ENCODE data around the gene PIK3IP1. TPM values are rescaled to one million over a fixed set of nuclear protein-coding genes. Genes with fewer than 3 reads are reported as not detected.

PIK3IP1 gene
- total RNA-seq, 1 experiment from 2014 or later = 0.87 TPM

DNA sequence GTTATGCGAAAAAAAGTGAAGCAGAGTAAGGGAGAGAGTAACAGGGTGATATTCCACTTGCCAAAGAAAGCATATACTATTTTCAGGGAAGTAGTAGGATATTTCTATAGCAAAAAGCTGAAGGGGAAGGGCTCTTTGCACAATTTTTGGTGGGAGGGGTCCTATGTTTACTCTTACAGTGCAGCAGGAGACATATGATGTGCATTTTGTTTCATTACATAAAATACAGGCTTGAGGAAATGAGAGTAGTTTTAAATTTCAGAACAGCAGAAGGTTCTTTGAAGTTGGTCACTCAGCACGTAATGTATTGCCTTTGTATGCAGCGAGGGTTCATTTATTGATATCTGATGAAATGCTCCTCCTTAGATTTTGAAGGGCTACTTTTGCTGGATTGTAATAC, 3.1 kb upstream of the PIK3IP1 start:
- no peak overlapping the region for H3K14ac ChIP-seq (ENCODE audit: insufficient read depth, low read length)
- no peak overlapping the region for H2AFZ ChIP-seq (ENCODE audit: low read length)
- H3K4me3 Mint-ChIP-seq = no peak overlapping the region
- no peak for DNase-seq
- peaks cover 10% of the 10 kb centered on the region for H3K23me2 ChIP-seq (ENCODE audit: insufficient read length, low read depth, low read length, poor library complexity, severe bottlenecking)
- no peaks in the 10 kb centered on the region for H4K20me1 ChIP-seq (ENCODE audit: control insufficient read depth, insufficient read depth, insufficient read length)
- H3K9ac ChIP-seq (ENCODE audit: extremely low read depth, insufficient read length, low read length) = no peak overlapping the region
- no peak overlapping the region for H2BK12ac ChIP-seq (ENCODE audit: insufficient read length, low read depth, low read length)
- no peak overlapping the region for H3K4ac ChIP-seq (ENCODE audit: low read depth, low read length)
- no peak overlapping the region for H3T11ph ChIP-seq (ENCODE audit: low read length)
- H3K36me3 Mint-ChIP-seq (ENCODE audit: insufficient read depth in 1 of 3, low read depth in 3 of 3) = no peaks in the 10 kb centered on the region; a peak in 1 of 7 replicates
- H2BK20ac ChIP-seq (ENCODE audit: low read depth, low read length, poor library complexity, severe bottlenecking) = no peak overlapping the region
- H3K4me1 Mint-ChIP-seq = peaks cover 15 to 22% of the 10 kb centered on the region in 2 experiments
- no peaks in the 10 kb centered on the region for H3K79me2 ChIP-seq (ENCODE audit: insufficient read depth, low read length)
- H4K91ac ChIP-seq (ENCODE audit: insufficient read length, low read depth, low read length) = no peak overlapping the region
- WGBS (ENCODE audit: extremely low coverage, insufficient read length, low lambda C conversion rate) = no CpG with 5 or more reads among the region's 3 CpGs
- TF ChIP-seq, protein P1, sequence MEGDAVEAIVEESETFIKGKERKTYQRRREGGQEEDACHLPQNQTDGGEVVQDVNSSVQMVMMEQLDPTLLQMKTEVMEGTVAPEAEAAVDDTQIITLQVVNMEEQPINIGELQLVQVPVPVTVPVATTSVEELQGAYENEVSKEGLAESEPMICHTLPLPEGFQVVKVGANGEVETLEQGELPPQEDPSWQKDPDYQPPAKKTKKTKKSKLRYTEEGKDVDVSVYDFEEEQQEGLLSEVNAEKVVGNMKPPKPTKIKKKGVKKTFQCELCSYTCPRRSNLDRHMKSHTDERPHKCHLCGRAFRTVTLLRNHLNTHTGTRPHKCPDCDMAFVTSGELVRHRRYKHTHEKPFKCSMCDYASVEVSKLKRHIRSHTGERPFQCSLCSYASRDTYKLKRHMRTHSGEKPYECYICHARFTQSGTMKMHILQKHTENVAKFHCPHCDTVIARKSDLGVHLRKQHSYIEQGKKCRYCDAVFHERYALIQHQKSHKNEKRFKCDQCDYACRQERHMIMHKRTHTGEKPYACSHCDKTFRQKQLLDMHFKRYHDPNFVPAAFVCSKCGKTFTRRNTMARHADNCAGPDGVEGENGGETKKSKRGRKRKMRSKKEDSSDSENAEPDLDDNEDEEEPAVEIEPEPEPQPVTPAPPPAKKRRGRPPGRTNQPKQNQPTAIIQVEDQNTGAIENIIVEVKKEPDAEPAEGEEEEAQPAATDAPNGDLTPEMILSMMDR (conservative IDR thresholded peaks at IDR 0.05) = no peak
- H3K79me1 ChIP-seq (ENCODE audit: insufficient read depth, low read depth, low read length, poor library complexity, severe bottlenecking) = no peaks in the 10 kb centered on the region
- no peak overlapping the region for H2AK5ac ChIP-seq (ENCODE audit: insufficient read length, low read length)
- H3K4me2 ChIP-seq (ENCODE audit: insufficient read depth, insufficient read length, low read length) = no peak overlapping the region
- no peaks in the 10 kb centered on the region; a peak in 1 of 5 replicates for H3K9me3 Mint-ChIP-seq
- no peaks in the 10 kb centered on the region for H3K9me3 ChIP-seq (ENCODE audit: control insufficient read depth, low read depth, low read length)
- H3K27me3 ChIP-seq (ENCODE audit: insufficient read depth, low read length) = peaks cover 2% of the 10 kb centered on the region; the same call in 1 of the 2 replicates
- H3K18ac ChIP-seq (ENCODE audit: insufficient read length, low read depth, low read length) = no peak overlapping the region
- H3K27ac Mint-ChIP-seq = no peak overlapping the region
- no peak overlapping the region for H2BK120ac ChIP-seq (ENCODE audit: low read depth, low read length, poor library complexity, severe bottlenecking)
- no peak overlapping the region for H4K8ac ChIP-seq (replicated peaks; ENCODE audit: insufficient read length, low read depth, low read length)
- H4K5ac ChIP-seq (ENCODE audit: insufficient read length, low read depth, low read length) = no peak overlapping the region
- no peak overlapping the region for H2BK5ac ChIP-seq (ENCODE audit: insufficient read length, low read length)
- peaks cover 10% of the 10 kb centered on the region for H3K27me3 Mint-ChIP-seq (ENCODE audit: low read depth)
- no peak overlapping the region for H3K27ac ChIP-seq (ENCODE audit: insufficient read length, low read depth, low read length)
- no peak overlapping the region for H2BK15ac ChIP-seq (ENCODE audit: low read depth, low read length)
- H3K4me1 ChIP-seq (ENCODE audit: insufficient read depth, low read length) = no peaks in the 10 kb centered on the region; the same call in 1 of the 2 replicates
- no peak overlapping the region for H3K23ac ChIP-seq (ENCODE audit: insufficient read length, low read depth, low read length)
- H3K56ac ChIP-seq (ENCODE audit: insufficient read length, low read depth, low read length) = no peak overlapping the region
